ENCODE data around the gene PBX3.
A peak's percentile ranks its signal among the peaks of the same experiment; 100 is the strongest.

The PBX3 gene

DNA sequence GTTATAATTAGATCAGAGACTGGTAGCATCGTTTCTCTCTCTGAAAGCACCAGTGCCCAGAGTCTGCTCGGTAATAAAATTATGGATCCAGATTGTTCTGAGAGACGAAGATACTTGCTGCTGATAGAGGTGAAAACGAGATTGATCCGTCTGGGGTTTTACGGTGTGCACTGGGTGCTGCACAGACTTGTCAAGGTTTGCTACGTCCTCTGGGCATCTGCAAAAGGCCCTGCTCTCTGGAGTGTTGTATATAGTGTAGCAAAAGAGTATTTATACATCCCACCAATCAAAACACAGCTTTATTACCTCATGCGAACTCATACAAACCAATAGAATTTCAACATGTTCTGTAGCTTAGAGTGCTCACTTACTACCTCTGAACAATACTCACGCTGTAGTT lies 219.3 kb downstream of the PBX3 start:
- no peak for DNase-seq
- intact Hi-C loops (cut with DNase I) = no loop called here

DNA sequence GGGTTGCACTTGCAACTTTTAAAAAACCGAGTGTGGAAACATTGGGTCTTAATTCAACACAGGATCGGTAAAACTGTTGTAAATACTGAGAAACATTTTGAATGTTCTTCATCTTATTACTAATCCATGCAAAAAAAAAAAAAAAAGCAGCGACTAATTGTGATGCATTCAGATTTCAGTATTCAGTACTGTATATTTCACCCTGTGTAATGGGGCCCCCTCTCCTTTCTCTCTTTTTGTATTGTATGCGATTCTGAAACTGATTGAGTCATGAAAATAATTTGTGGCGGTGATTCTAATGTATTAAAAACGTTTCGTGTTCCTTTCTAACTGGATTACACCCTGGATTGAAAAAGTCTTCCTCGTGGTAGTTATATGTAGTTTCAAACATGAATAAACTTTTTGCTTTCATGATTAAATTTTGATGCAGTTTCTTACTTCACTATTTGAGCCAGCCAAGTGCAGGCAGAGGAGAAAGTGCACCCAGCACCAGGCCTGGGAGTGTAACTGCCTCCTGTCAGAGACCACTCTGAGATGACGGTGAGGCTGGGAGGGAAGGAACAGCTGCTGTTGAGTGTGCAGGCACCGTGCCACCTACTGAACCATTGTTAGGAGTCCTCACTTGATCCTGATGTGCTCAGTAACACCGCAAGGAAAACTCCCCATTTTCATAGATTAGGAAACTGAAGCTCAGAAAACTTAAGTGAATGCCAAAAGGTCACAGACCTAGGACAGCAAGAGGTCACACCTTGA lies 220.0 kb downstream of the PBX3 start:
- intact Hi-C loops (cut with DNase I) = no loop called here
- DNase-seq = no peak

DNA sequence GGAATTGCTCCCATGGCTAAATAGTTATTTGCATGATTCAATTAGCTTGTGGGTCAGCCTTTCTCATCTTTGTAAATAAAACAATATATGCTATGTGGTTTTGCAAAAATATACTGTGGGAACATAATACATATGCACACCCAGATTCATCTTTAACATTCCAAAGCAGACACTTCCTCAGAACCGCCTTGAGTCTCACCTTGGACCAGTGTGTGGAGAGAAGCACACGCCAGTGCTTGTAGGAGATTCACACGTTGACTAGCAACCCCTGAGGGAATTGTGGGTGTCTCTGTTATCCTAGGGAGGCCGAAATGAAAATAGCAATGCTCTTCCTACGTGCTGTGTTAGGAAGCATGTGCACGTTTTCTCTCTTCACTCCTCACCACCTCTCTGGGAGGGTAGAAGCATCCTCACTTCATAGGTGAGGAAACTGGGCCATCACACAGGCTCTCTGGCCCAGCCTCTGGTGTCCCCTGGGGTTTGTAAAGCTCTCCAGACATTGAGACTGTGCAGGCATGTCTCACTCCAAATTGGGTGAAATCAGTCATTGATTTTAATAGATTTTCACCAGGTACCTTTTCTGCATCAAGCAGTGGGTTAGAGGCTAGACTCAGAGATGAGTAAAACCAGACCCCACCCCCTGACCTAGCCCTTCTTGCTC lies 221.7 kb downstream of the PBX3 start:
- intact Hi-C loops (cut with DNase I) = no loop called here
- DNase-seq = peak in 1 of 10 donors; percentile 26

DNA sequence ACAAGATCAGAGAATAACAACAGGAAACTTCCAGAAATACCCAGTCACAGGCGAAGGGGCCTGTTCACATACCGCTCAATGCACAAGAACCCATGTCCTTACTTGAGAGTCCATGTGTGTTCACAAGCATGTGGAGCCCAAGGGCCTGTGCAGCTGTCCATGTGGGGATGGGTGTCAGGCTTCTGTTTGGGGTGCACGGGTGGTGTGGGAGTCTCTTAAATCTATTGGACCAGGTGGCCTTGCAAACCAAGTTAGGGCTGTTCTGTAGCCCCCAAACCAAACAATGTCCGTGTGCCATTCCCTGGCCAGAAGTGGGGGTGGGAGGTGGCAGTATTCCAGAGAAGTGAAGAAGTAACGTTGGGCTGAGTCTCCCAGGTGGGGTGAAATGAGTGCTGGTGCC lies 222.3 kb downstream of the PBX3 start:
- intact Hi-C loops (cut with DNase I) = no loop called here
- no peak for DNase-seq

DNA sequence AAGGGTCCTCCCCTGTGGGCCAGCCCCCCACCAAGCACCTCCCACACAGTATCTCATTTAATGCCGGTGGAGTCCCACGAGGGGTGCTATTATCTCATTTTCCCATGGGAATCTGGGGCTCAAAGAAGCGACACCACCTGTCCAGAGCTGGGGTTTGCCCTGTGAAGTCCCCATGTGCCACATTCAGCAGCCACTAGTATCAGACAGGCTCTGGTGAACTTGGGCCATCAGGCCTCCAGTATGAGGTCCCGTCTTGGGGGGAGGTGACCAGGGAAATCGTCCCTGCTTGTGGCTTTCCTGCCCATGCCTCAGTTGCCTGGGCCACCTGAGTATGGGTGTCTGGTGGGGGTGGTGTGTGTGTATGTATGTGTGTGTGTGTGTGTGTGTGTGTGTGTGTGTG lies 222.7 kb downstream of the PBX3 start:
- DNase-seq = peak in 1 of 10 donors; percentile 54
- intact Hi-C loops (cut with DNase I) = no loop called here

DNA sequence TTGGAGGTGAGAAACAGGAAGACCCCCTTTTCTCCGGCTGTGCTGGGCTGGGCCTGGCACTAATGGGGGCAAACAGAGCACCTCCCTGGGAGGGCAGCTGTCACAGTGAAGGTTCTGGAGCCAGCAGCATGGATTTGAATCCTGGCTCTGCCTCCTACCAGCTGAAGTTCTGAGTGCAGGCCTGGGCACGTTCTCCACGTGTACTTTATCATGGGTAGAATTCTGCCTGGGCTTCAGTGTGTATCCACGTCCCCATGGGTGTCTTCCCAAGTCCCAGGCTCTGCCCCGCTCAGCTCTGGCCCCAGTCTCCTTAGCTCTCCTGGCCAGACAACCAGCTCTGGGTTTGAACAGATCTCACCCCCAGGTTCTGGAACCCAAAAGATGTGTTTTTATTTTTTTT lies 223.2 kb downstream of the PBX3 start:
- intact Hi-C loops (cut with DNase I) = no loop called here
- DNase-seq = no peak

DNA sequence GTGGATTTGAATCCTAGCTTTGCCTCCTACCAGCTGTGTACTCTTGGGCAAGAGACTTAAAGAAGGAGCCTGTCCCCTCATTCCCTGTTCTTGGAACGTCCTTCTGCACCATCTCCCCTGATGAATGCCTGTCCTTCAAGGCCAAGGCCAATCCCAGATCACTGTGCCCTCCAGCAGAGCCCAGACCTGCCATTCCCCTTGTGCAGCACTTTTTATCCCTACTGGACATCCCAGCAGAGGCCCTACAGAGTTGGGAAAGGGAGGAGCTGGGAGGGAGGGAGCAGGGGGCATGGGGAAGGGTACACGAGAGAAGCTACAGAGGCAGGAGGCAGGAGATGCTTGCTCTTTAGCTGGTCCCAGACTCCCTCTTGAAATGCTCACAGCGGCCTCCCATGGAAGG lies 223.9 kb downstream of the PBX3 start:
- DNase-seq = no peak
- intact Hi-C loops (cut with DNase I) = no loop called here

DNA sequence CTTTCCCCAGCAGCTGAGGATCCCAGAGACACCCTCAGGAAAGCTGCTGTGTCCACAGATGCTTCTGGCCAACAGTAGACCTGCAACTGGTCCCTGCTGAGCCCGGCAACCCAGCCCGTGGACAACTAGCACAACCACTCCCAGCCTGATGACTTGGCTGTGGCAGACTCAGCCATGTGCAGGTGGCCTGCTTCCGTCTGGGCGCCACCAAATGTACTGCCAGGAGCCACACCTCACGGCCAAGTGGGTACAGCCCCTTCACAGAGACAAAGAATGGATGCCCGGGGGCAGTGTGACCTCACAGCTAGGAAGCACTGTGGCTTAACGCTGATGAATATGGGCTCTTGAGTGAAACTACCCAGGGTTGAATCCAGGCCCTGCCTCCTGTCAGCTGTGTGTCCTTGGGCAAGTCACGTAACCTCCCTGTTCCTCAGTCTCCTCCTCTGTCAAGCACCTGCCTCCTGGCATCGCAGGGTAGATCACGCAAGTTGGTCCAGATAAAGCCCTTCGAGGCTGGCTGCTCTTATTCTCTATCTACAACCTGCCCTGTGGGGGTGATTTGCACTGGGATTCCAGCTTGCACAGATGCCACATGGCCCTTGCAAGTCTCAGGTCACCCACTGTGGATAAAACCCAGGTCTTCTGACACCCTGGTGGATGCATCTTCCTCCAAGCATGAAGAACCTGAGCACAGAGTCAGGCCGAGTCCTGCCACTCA lies 225.0 kb downstream of the PBX3 start:
- intact Hi-C loops (cut with DNase I) = no loop called here
- DNase-seq = peak in 1 of 10 donors; percentile 52

DNA sequence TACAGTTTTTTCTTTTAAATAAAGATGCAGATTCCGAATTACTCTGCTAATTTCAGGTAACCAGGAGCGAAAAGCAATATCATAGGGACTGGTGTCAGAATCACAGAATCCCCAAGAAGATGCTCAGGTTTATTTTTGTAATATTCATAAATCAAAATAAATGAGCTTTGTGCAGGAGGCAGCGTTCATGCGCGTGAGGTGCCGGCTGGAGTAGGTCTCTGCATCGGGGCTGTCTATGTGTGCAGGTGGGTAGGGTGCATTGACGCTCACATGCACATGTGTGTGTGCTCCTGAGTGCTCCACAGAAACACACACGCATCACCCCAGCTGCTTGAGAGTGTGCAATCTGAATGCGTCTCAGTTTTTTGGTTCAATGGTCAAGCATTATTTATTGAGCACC lies 226.4 kb downstream of the PBX3 start:
- intact Hi-C loops (cut with DNase I) = no loop called here
- peak in 1 of 10 donors; percentile 14 for DNase-seq

DNA sequence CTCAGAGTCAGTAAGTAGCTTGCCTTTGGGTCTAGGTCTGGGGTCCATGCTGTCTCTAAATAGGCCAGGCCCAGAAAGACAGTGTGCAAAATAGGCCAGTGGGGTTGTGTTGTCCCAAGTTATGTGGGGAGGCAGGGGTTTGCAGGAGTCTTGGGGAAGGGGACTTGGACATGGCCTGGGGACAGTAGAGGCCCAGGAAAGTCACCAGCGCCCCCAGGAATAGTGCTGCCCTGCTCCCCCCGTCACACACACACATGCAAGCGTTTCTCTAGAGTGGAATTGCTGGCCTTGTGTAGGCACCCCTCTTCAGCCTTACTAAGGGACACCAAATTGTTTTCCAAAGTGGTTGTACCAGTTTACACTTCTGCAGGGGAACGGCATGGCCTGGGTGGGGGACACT lies 227.5 kb downstream of the PBX3 start:
- intact Hi-C loops (cut with DNase I) = no loop called here
- DNase-seq = no peak

DNA sequence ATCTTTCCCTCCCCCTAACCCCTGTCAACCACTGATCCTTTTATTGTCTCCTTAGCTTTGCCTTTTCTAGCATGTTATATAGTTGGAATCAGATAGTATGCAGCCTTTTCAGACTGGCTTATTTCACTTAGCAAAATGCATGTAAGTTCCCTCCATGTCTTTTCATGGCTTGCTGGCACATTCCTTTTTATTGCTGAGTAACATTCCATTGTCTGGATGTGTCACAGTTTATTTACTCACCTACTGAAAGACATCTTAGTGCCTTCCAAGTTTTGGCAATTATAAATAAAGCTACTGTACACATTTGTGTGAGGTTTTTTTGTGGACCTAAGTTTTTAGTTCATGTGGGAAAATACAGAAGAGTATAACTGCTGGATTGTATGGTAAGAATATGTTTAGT lies 230.1 kb downstream of the PBX3 start:
- no peak for DNase-seq
- intact Hi-C loops (cut with DNase I) = no loop called here

DNA sequence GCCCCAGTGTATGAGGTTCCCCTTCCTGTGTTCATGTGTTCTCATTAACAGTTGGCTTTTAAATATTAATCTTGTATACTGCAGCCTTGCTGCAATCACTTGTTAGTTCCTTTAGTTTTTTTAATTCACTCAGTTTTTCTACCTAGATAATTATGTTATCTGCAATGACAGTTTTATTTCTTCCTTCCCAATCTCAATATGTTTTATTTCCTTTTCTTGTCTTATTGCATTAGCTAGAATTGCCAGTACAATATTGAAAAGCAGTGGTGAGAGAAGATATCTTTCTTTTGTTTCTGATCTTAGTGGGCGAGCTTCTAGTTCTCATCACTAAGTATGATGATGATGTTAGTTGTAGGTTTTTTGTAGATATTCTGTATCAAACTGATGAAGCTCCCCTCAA lies 232.2 kb downstream of the PBX3 start:
- DNase-seq = no peak
- intact Hi-C loops (cut with DNase I) = no loop called here

DNA sequence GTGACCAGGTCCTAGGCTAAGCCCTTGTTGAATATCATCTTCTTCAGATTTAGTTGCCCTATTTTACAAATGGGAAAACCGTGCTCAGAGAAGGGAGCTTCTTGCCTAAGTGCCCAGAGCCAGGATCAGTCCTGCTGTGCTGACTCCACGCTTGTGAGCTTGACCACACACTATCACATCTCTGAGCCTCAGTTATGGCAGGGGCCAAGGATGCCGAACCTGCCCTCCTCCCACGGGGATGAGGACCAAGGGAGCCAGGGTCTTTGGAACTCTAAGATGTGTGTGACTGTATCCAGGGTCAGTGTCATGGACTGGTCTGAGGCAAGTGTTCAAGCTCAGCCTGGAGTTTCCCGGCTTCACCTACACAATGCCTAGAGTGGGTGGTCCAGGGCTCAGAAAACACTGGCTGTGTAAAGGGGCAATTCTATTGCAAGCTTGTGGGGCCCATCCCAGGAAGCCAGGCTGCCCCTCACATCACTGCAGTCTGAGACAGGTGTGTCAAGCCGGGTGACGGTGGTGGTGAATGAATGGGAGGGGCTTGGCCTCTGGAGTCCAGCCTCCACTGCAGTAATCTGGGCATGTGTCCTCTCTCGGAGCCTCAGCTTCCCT lies 235.7 kb downstream of the PBX3 start:
- DNase-seq = peak in 3 of 10 donors; percentile 26 to 64 (median 29)
- intact Hi-C loops (cut with DNase I) = no loop called here

DNA sequence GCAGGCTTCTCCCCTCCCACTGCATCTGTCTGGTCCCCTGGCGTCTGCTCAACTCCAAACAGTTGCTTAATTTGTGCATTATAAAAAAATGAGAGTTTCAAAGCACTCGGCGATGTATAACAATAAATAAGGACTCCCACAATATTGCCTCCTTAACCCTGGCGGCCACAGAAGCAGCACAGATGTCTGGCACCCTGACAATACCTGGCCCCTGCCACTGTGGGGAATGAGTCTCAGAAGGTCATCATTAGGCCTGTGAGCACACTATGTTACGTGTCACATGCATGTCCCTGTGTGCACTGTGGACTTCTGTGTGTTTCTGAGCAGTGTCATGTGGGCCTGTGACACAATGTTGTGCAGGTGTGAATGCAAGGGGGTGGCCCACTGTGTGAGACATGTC lies 236.5 kb downstream of the PBX3 start:
- intact Hi-C loops (cut with DNase I) = no loop called here
- no peak for DNase-seq

DNA sequence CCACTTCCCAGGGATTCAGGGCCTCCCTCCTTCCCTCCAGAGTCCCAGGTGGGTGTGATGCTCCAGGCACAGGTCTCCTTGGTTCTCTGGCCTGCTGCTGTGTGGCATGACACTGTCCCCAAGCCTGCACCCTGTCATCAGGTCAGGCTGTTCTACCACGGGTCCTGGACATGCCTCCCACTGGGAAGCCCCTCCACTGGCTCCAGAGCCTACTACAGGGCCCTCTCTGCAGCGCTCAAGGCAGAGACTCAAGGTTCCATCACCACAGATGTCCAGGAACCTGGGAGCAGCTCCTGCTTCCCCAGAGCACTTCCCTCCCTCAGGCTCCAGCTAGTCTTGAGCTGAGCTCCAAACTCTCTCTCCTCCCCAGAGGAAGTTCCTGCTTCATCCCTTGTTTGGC lies 237.3 kb downstream of the PBX3 start:
- peak in 1 of 10 donors; percentile 37 for DNase-seq
- intact Hi-C loops (cut with DNase I) = no loop called here

DNA sequence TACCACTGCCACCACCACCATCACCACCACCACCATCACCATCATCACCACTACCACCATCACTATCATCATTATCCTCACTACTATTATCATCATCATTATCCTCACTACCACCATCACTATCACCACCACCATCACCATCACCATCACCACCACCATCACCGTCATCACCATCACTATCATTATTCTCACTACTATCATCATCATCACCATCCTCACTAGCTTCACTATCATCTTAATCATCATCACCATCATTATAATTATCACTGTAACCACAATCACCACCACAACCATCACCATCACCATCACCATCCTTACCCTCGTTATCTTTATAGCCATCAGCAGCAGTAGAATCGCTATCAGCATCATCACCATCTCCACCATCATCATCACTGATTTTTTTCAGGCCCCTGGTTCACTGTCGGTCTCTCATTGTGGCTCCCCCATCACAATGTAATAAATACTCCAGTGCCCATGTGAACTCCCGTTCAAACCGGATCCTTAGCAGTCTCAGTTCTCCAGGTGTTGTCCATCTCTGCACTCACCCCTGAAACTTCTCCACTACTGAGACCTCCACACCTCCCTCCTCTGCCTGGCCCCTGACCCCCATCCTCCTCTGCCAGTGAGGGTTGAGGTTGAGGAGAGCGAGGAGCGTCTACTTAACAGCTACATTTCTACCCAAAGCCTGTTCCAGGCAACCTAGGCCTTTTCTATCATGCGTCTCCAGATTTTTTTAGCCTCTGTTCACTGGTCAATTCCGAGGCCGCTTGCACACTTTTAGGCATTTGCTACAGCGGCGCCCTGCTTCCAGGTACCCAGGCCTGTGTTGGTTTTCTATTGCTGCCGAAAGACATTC lies 238.2 kb downstream of the PBX3 start:
- DNase-seq = peak in 1 of 10 donors; percentile 12
- intact Hi-C loops (cut with DNase I) = no loop called here

DNA sequence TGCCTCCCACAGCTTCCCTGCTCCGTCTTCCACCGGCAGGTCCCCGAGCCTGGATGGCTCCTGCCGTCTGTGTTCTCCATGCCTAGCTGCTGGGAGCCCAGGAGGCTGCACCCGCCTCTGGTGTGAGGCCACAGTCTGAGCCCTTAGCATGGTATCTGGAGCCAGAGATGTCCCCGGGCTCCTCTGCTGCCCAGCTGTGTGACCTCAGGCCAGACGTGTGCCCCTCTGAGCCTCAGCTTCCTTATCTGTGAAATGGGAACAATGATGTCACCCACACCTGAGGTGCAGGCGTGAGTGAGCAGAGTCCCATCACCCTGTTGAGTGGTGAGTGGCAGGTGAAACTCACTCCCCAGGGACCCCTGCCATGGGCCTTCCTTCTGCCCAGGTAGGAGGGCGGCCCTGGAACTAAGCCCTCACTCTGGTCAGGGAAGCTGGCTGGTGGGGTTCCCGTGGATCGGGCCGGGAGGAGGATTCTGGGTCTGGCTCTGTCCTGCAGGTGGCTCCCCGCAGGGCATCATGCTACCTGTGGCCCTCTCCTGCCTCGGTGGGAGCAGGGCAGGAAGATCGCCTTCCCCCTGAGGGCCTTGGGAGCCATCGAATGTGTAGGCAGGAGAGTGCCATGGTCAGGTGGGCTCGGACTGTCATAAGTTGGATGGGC lies 239.0 kb downstream of the PBX3 start:
- intact Hi-C loops (cut with DNase I) = no loop called here
- peak in 3 of 10 donors; percentile 39 to 77 (median 69) for DNase-seq

DNA sequence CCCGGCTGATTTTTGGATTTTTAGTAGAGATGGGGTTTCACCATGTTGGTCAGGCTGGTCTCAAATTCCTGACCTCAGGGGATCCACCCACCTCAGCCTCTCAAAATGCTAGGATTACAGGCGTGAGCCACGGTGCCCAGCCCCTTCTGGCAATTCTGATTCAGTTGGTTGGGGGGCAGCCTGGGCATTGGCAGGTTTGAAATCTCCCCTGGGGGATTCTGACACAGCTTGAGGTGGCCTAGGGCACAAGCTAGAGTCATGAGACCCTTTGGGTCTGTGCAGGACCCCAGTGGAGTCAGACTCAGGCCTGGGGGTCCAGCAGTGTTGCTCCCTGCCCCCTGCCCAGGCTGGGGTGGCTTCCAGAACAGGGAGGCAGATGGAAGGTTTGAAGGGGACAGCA lies 239.8 kb downstream of the PBX3 start:
- intact Hi-C loops (cut with DNase I) = no loop called here
- peak in 3 of 10 donors; percentile 19 to 60 (median 57) for DNase-seq

DNA sequence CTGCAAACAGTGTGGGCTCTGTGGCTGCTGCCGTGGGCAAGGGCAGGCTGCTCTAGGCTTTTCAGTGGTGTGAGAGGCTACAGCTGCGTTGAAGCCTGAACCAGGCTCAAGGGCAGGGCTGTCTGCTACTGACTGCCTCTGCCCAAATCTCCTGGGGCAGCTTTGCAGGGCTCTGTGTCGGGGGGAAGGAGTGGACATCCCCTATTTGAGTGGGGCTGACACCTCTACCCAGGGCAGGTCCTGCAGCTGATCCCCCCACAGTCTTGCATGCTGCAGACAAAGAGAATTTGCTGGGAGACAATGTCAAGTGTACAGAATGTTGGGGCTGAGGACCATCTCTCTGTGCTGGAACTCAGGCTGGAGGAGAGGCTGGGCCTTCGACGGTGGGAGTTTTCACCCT lies 240.2 kb downstream of the PBX3 start:
- peak in 3 of 10 donors; percentile 21 to 60 (median 55) for DNase-seq
- intact Hi-C loops (cut with DNase I) = no loop called here

Data from posterior cingulate gyrus (tissue), 11 donors.